Measurements from ENCODE around the gene CYB561D1.
"Not testable (repeated sequence)": the region's sequence is repeated elsewhere in the genome, so short reads cannot be mapped to it uniquely, and the experiment has no call there.

Gene CYB561D1, protein sequence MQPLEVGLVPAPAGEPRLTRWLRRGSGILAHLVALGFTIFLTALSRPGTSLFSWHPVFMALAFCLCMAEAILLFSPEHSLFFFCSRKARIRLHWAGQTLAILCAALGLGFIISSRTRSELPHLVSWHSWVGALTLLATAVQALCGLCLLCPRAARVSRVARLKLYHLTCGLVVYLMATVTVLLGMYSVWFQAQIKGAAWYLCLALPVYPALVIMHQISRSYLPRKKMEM

GRCh38 chr1:109493805-109494539 lies at the start of gene CYB561D1:
CYB561D1 (plus strand) TSS chr1:109494094; CDS start chr1:109494140, 46 bp downstream.
- DNase-seq = no peak

- DNase-seq = no peak
Observed at GRCh38 chr1:109444346-109444745, 49.5 kb upstream of the CYB561D1 start.

DNA sequence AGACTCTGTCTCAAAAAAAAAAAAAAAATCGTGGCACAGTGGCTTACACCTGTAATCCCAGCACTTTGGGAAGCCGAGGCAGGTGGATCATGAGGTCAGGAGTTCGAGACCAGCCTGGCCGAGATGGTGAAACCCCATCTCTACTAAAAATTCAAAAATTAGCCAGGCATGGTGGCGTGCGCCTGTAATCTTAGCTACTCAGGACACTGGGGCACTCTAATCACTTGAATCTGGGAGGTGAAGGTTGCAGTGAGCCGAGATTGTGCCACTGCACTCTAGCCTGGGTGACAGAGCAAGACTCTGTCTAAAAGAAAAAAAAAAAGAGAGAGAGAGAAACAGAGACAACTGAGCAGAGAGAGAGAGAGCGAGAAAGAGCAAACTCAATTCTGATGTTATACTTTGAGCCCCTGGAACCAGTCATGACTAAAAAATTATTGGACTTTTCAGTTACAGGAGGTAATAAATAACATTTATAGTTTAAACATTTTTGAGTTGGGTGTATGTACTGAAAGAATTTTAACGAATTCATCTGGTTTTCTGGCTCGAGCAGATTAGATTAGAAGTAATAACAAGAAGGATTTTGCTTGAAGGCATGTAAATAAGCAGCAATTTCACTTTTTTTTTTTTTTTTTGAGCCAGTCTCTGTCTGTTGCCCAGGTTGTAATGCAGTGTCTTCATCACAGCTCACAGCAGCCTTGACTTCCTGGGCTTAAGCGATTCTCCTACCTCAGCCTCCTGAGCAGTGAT lies 47.8 kb upstream of the CYB561D1 start:
- not testable (repeated sequence) for DNase-seq

DNA sequence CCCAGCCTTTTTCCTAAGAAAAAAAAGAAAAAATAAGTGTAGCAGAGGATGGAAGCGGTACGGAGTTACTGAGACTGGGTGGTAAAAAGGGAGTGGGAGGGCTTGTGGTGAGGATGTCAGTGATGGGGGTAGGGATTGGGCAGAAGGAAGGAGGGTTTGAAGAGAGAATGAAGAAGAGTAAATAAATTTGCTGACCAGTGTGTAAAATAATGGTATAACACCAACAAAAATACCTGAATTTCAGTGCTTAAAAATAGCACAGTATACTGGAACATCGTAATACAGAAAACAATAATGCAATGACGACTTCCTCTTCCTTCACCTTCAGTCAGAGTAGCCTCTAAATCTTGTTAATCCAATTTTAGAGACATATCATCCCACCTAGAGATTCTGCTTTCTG lies 46.4 kb upstream of the CYB561D1 start:
- DNase-seq = no peak

- DNase-seq = no peak
Observed at GRCh38 chr1:109454497-109455133, 39.3 kb upstream of the CYB561D1 start.

DNA sequence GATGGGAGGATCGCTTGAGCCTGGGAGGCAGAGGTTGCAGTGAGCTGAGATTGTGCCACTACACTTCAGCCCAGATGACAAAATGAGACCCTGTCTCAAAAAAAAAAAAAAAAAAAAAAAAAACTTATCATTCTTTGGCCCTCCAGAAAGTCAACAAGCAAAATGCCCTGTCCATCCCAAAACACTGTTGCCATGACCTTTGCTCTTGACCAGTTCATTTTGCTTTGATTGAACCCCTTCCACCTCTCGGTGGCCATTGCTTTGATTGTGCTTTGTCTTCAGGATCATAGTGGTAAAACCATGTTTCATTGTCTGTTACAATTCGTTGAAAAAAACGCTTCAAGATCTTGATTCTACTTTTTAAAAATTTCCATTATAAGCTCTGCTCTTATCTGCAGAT lies 36.1 kb upstream of the CYB561D1 start:
- no peak for DNase-seq

- DNase-seq = no peak
Observed at GRCh38 chr1:109466125-109466451, 27.8 kb upstream of the CYB561D1 start.

DNA sequence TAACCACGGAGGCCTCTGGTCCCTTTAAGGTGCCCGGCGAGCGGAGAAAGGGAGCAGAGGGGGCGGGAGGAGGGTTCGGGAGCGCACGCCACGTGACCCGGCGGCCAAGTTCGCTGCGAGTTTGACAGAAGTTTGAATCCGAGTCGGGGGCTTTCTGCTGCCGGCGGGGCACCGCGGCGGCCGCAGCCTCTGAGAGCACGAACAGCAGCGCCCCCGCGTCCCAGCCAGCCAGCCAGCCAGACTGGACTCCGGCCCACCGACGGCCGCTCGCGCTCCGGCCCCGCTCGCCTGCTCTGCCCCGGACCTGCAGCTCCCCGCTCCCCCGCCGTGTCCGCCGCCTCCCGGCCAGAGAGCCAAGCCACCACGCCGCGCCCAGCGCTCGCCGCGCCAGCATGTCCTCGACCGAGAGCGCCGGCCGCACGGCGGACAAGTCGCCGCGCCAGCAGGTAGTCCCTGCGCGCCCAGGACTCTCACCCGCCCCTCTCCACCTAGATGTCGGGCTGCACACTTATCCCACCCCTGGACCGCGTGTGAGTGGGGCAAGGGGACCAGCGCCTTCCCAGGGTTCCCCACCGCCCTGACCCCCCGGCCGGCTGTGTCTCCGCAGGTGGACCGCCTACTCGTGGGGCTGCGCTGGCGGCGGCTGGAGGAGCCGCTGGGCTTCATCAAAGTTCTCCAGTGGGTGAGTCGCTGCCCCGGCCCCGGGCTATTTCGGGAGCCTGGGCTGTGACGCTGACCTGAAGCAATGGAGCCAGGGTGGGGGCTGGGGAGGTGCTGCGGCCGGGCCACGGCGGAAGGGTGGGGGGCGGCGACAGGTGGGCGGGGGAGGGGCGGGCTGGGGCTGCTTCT lies 27.2 kb upstream of the CYB561D1 start, which contains the start of gene SYPL2:
SYPL2 (plus strand) TSS at position 95 of the 849 bp plus-strand sequence; CDS start at position 393, 298 bp downstream.
- DNase-seq = no peak

- no peak for DNase-seq
Observed at GRCh38 chr1:109467301-109467777, 26.6 kb upstream of the CYB561D1 start.

- no peak for DNase-seq
Observed at GRCh38 chr1:109468061-109468460, 25.8 kb upstream of the CYB561D1 start.

- DNase-seq = no peak
Observed at GRCh38 chr1:109468903-109469302, 25.0 kb upstream of the CYB561D1 start.

DNA sequence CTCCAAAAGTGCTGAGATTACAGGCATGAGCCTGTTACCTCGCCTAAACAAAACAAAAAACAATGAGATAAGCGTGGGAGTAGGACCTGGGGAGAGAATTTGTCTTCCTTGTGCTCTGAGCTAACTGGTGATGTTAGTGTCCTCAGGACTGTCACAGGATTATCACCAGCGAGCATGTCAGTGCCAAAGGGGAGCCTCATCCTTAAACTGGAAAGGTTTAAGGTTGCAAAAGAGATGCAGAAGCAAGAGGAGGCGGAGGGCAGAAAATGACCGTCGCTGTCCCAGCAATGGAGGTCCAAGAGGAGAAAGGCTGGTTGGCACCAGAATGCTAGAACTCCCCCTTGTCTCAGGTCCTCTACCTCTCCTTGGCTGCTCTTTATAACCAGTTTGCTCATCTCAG lies 23.6 kb upstream of the CYB561D1 start:
- no peak for DNase-seq

DNA sequence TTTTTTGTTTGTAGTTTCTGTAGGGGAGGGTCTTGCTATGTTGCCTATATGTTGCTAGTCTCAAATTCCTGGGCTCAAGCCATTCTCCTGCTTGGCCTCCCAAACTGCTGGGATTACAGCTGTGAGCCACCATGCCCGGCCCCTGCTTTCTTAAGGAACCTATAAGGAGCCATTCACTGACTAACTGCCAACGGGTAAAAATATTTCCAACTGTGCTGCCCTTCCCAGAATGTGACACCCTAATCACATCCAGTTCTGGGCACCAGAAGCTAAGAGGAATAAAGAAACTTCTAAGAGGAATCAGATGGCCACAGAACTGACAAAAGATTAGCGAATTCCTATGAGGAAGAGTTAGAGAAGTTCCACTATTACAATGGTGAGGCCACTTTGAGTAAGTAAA lies 21.1 kb upstream of the CYB561D1 start:
- DNase-seq = no peak

GRCh38 chr1:109473284-109474057 lies 20.4 kb upstream of the CYB561D1 start:
- DNase-seq = not testable (repeated sequence)

DNA sequence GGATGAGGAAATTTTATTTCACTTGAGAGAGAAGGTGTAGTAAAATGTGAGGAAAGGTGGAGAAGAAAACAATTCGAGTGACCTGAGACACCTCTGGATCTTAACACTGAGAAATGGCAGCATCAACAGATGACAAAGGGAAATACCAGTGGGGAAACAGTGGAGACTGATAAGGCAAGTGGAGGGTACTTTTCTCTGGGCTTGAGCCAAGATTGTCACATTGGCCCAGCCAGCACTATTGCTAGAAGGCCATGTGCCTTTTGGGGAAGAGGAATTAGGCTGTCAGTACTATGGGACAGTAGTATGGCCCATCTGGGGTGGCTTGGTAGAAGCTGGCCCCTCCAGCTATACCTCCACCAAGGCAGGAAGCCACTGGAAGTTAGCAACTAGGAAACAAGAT lies 19.2 kb upstream of the CYB561D1 start:
- no peak for DNase-seq

- no peak for DNase-seq
Observed at GRCh38 chr1:109475261-109475660, 18.6 kb upstream of the CYB561D1 start.

DNA sequence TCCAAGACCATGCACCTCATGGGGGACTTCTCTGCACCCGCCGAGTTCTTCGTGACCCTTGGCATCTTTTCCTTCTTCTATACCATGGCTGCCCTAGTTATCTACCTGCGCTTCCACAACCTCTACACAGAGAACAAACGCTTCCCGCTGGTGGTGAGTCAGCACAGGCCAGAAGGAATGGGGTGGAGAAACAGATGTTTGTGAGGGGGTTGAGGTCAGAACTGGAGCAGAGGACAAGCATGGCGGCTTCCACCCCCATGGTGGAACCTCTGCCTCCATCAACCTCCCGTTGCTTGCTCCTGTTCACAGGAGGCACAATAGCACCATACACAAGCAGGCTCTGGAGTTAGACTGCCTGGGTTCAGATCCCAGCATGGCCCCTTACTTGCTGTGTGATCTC lies 17.1 kb upstream of the CYB561D1 start:
- DNase-seq = no peak

DNA sequence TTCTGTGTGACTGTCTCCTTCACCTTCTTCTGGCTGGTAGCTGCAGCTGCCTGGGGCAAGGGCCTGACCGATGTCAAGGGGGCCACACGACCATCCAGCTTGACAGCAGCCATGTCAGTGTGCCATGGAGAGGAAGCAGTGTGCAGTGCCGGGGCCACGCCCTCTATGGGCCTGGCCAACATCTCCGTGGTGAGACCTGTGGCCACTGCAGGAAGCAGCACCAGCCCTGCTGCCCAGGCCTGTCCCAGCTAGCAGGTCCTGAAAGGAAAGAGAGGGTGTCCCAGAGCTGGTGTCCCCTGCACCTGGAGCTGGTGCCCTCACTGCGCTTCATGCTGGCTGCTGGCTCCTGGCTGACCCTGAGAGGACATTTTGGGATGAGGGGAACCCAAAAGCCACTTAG lies 16.1 kb upstream of the CYB561D1 start:
- no peak for DNase-seq

DNA sequence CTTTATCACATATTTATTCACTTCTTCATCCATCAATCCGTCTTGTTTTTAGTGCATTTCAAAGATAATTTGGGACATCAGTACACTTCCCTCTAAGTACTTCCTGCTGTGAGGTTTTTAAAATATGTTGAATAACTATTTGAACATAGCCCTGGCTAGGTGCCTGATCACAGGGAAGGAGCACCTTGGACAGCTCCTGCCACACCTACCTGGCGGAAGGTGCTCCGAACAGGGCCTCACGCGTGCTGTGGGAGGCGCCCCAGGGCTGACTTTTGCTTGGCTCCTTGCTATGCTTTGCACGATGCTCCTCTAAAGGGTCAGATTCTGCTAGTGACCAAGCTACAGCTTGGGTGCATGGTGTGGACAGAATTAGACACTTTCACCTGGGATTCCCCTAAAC lies 15.1 kb upstream of the CYB561D1 start:
- no peak for DNase-seq

DNA sequence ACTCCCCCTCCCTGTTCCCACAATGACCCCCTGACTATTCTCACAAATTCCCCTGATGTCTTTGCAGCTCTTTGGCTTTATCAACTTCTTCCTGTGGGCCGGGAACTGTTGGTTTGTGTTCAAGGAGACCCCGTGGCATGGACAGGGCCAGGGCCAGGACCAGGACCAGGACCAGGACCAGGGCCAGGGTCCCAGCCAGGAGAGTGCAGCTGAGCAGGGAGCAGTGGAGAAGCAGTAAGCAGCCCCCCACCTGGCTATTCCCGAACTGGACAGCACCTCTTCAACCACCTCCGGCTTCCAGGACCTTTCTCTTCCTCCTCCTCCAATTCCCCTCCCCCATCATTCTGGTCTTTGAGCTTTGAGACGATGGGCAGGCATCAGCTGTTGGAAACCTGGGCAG lies 14.6 kb upstream of the CYB561D1 start:
- no peak for DNase-seq

DNA sequence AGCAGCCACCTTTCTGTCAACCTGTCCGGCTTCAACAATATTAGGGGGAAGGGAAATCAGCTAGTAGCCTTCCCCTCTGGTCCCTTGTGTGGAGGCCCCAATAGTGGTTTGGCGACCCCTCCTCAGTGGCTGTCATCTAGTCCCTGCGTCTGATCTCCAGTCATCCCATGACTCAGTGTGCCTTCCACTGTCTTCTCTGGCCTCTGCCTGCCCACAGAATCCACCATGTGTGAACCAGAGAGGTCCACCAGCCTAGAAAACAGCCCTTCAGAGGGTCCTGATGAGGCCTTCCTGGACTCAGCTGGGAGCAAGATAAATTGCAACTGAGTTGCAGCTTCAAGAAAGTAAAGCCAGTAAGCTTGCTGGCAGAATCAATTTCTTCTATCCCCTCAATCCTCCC lies 14.0 kb upstream of the CYB561D1 start:
- DNase-seq = no peak

- no peak for DNase-seq
Observed at GRCh38 chr1:109481646-109482045, 12.2 kb upstream of the CYB561D1 start.

Data from SIG-M5 (cell line).